GM18867 (cell line): Measurements from ENCODE around the gene GLTPD2.

ENCODE experiments used
- ATAC-seq: cut with Tn5 transposase; IDR thresholded peaks from one replicate; pipeline ENCODE4 v1.9.1; 2021; ENCODE audit warnings: mild to moderate bottlenecking, moderate library complexity; ENCODE audit not compliant: unreplicated experiment

Gene GLTPD2

GRCh38 chr17:4838309-4838785 lies 49.6 kb downstream of the GLTPD2 start:
- ATAC-seq = no peak

GRCh38 chr17:4839221-4839620 lies 50.5 kb downstream of the GLTPD2 start:
- no peak for ATAC-seq
